HG02885 (cell line): Measurements from ENCODE around the gene GRXCR2.
"Not testable (repeated sequence)": the region's sequence is repeated elsewhere in the genome, so short reads cannot be mapped to it uniquely, and the experiment has no call there.

Source experiments
- ATAC-seq: cut with Tn5 transposase; IDR thresholded peaks from one replicate; pipeline ENCODE4 v1.9.1; 2021; ENCODE audit warnings: mild to moderate bottlenecking; ENCODE audit not compliant: unreplicated experiment, poor library complexity

GRXCR2 gene

DNA sequence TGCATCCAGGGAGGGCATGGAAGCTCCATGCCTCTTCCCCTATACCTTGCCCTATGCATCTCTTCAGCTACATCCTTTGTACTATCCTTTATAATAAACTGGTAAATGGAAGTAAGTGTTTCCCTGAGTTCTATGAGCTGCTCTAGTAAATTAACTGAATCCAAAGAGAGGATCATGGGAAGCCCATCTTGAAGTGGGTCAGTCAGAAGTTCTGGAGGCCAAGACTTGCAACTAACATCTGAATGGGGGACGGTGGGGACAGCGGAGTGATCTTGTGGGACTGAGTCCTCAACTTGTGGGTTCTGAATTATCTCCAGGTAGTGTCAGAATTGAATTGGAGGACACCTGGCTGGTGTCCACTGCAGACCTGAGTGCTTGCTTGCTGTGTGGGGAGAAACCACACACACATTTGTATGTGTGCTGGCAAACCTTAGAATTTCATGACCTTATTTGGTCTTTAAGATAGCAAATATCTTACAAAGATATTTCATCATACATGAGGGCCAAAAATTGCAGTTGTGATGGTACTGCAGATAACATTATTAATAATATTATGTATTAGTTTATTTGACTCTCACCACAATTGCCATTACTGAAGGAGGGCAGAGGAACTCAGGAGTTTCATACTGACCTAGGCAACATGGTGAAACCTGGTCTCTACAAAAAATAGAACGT lies 32.2 kb downstream of the GRXCR2 start:
- no peak for ATAC-seq

- no peak for ATAC-seq
Measured at GRCh38 chr5:145838276-145838675, 34.5 kb downstream of the GRXCR2 start.

DNA sequence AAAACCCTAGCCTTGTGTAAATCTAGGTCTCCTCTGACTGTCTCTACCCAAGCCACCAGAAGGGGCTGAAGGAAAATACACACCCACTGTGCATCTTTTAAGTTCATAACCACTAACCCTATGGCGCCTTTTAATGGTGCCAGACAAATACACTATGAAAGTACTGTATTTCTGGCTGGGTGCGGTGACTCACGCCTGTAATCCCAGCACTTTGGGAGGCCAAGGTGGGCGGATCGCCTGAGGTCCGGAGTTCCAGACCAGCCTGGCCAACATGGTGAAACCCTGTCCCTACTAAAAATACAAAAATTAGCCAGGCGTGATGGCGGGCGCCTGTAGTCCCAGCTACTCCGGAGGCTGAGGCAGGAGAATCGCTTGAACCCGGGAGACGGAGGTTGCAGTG lies 36.6 kb downstream of the GRXCR2 start:
- ATAC-seq, result not testable (repeated sequence)

DNA sequence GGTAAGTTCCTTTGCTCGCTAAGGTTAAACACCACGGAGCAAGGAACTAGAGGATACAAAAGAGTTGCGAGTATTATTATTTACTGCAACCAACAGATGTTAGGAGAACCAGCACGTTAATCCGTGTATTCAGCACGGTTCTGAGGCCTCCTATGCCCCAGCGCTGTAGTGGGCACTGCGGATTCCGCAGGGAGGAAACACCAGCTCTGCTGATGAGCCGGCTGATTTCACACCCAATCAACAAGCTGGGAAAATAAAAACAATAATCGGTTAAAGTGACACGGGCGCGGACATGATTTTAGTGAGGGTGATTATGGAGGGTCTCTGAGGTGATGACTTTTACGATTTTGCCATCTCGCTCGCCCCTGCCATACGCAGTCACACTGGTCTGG lies 37.0 kb downstream of the GRXCR2 start:
- ATAC-seq, result no peak

DNA sequence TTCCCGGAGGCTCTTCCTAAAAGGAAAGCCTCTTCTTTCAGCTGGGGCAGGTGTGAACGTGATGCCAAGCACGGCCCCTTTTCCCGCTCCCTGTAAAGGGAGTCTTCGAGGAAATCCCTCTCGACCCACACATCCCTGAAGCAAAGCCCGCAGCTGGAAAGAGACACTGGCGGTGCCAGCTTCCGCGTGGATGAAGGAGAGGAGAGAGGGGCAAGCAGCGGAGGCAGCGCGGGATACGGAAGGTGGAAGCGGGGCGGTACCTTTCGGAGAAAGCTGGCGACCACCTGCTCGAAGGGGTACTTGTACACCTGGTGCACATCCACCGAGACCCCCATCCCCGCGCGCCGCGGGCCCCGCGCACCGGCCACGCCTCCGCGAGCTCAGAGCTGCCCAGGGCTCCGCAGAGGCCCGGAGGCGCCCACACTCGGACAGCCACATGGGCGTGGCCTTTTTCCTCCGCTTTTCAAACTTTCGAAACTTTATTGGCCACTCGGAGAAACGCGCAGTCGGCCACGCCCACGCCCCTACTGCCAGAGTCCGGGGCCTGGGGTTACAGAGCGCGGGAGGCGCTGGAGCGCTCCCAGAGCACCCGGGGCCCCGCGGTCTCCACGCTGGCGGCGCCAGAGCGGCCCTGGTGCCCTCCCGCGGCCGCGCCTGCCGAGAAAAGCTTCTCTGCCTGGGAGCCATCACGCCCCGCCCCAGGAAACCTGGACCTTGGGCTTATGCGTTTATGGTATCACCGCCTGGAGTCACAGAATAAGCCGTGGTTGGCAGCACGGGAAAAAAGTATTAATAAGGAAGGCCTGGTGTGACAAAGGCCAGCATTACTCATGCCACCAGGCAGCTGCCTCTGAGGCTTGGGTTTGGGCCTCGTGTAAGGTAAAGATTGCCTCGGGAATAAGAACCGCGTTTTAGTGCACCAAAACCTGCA lies 37.6 kb downstream of the GRXCR2 start, which contains the start of gene PRELID2:
TSS of gene PRELID2 (minus strand) at position 426 of the 931 bp plus-strand sequence. CDS start at position 335, 91 bp downstream.
- ATAC-seq, result peak; percentile 69

DNA sequence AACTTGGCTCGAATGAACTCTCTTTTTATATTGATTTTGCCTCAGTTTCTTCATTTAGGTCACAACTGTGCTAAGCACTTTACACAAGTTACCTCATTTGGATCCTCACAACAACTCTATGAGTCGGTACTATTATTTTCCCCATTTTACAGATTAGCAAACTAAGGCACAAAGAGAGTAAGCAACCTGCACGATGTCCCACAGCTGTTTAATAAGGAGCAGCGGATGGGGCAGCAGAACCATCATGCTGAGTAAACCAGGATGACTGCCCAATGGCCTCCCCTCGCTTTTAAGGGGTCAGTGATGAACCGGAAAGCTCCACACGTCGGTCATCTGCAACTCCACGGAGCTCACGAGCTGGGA lies 38.3 kb downstream of the GRXCR2 start:
- no peak for ATAC-seq

DNA sequence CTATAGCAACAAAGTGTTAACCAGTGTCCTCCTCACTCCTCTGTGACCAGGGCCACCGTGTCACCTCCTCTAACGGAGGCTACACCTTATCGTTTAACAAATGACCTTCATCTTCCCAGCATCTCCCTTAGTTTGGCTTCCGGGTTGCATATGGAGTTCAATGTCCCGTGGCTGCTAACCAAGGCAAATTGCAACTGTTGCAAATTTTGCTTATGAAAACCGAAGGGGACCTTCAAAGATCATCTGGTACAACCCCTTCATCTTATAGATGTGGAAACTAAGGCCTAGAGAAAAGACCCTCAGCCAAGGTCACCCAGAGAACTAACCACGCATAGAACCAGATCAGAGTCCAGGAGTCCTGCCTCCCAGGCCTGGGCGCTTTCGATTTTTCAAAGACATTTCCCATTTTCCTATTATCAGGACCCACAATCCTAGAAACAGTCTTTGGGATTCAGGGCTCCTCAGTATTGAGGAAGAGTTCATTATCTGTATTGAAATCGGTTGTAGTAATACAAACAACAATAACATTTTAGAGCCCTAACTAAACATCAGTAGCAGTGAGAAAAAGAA lies 39.1 kb downstream of the GRXCR2 start:
- no peak for ATAC-seq

DNA sequence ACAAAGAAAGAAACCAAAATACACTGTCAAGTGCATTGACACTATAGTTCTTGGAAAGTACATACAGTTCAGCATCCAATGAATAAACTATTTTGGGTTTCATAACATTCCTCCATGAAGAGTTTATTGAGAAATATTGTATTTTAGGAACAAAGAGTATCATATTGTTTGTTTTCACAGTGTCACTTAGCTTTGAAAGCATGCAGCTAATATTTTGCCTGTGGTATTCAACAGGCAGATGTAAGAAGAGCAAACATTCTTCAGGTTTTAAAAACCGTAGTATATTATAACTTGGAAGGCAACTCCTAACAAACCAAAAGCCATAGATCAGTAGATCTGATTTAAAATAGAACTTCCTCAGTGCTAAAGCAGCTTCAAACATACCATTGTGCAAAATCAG lies 42.2 kb downstream of the GRXCR2 start:
- no peak for ATAC-seq

DNA sequence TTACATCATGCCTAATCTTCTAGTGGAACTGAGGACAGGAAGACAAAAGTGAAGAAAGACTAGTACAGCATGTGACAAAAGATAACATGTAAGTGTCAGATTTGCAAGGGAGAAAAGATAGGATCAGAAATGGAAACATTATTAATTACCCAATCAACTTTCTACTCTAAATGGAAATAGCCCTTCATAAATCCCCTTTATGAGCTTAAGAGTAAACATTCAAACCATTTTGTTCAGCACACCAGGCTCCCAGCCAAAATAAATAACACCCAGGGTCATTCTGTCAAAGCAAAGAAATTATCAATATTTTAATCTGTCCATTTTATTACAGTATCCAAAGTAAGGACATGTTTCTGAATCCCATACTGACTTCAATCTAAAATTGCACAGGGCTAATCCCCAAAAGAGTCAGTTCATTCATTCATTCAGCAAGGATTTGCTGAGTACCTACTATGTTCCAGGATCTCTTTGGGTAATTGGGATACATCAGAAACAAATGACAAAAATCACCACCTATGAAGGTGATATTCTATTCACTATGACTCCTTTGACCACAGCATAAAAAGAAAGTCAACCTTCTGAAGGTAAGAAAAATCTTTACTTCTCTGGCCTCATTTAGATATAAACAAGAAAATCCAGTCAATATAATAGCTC lies 43.0 kb downstream of the GRXCR2 start:
- ATAC-seq, result no peak

- no peak for ATAC-seq
Measured at GRCh38 chr5:145826895-145827674, 45.7 kb downstream of the GRXCR2 start.

- ATAC-seq, result peak; percentile 75
Measured at GRCh38 chr5:145825751-145826180, 47.0 kb downstream of the GRXCR2 start.

DNA sequence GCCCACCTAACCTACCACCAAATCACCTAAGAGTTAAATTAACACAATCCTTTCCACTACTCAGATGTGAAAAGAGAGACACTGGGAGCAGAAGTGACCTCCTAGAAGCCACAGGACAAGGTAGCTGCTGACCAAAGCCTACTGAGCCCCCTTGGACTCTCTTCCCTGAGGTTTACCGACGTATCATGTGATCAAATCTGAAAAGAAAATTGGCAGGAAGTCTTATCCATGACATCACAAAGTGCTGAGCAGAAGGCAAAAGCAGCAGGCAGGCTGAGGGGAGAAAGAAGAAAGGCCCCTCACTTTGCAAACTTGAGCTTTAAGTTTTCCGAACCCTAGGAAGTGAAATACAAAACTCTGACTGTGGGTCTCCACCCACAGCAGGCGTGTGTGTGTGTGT lies 48.8 kb downstream of the GRXCR2 start:
- no peak for ATAC-seq

DNA sequence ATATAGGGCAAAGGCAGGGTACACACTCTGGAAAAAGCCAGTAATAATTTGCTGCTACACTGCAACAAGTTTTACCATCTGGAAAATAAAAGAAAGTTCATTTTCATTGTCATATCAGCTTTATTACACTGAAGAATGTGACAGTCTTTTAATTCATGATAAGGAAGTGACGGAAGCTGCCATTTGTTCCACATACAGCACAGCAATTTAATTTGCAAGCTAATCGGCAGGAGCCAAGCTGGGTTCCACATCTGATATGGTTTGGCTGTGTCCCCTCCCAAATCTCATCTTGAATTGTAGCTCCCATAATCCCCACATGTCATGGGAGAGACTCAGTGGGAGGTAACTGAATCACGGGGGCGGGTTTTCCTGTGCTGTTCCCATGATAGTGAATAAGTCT lies 54.2 kb downstream of the GRXCR2 start:
- ATAC-seq, result no peak

- ATAC-seq, result no peak
Measured at GRCh38 chr5:145812877-145813276, 59.9 kb downstream of the GRXCR2 start.

DNA sequence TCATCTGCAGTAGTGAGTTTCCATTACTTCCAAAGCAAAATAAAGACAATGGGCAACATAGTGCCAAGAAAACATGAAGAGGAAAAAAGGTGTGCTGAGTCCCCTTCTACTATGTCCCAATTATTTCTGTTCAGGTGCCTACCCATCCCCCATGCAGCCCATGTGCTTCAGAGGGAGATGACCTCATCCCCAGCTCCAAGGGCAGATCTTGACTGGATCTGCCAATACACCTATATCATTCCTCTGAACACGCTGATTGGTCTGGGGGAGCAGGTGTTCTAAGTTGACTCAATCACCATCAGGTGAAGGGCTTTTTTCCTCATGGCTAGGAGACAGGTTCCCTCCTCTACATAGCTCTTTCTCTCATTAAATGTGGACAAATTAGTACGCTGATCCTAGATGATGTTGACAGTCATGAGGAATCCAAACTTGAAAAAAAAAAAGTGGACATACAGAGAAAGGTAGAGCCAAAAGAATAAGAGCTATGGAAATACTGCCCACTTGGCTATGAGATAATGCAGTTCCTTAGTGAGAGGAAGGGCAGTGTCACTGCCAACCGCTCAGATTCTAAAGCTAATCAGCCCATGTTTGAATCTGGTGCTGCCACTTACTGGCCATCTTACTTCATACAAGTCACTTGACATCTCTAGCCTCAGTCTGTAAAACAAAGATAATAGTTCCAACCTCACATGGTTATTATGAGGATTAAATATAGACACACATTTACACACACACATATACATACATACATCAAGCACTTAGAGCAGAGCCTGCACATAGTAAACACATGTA lies 60.8 kb downstream of the GRXCR2 start:
- no peak for ATAC-seq
